Measurements from ENCODE around the gene MRNIP.

MRNIP gene

GRCh38 chr5:179804555-179804947 lies 54.1 kb downstream of the MRNIP start:
- Histone ChIP-seq H3K4me3 (ENCODE audit: control insufficient read depth in 1 of 7, extremely low read depth in 1 of 7, insufficient read depth in 4 of 7, low read depth in 2 of 7, low read length in 6 of 7) (peak overlapping the region in 6 of 7 experiments; percentile 19 to 83 (median 75)), H3K36me3 (ENCODE audit: control insufficient read depth in 4 of 4, insufficient read depth in 4 of 4, low read length in 3 of 4) (peaks cover 4 to 24% (median 15%) of the 10 kb centered on the region in 4 experiments), H3K9me3 (ENCODE audit: control extremely low read depth in 1 of 5, control insufficient read depth in 4 of 5, insufficient read depth in 2 of 5, low read depth in 1 of 5, low read length in 4 of 5) (no peaks in the 10 kb centered on the region), H3K27ac (ENCODE audit: insufficient read depth in 1 of 2, low read depth in 1 of 2, low read length in 2 of 2, poor library complexity in 1 of 2, severe bottlenecking in 2 of 2) (peak overlapping the region in 1 of 2 experiments; percentile 62), H3K4me1 (ENCODE audit: control extremely low read depth in 1 of 4, control insufficient read depth in 4 of 4, insufficient read depth in 4 of 4, low read length in 3 of 4) (peaks cover 4 to 49% (median 42%) of the 10 kb centered on the region in 4 experiments), H3K27me3 (replicated peaks in 2 of 5; ENCODE audit: control insufficient read depth in 4 of 5, insufficient read depth in 5 of 5, low read length in 4 of 5) (no peaks in the 10 kb centered on the region)
- WGBS (ENCODE audit: insufficient coverage): 86% methylated on average over 8 of the region's 8 CpGs
- CTCF ChIA-PET: interaction anchor here (1.0 to 5.2 kb wide), 4 partner anchors 8 to 34 kb away, joined by 4 to 124 read pairs (median 36); partner anchors contain the start of gene SQSTM1
- DNase-seq: no peak
- POLR2A ChIA-PET: interaction anchor here (1.3 to 9.1 kb wide), 2 partner anchors 15 to 32 kb away, joined by 4 to 131 read pairs; partner anchors contain the start of gene SQSTM1

GRCh38 chr5:179803651-179804554 lies 54.7 kb downstream of the MRNIP start:
- peak overlapping the region in 5 of 7 experiments; percentile 12 to 83 (median 75) for H3K4me3 ChIP-seq (ENCODE audit: control insufficient read depth in 1 of 7, extremely low read depth in 1 of 7, insufficient read depth in 4 of 7, low read depth in 2 of 7, low read length in 6 of 7)
- POLR2A ChIA-PET: interaction anchor here (0.6 to 9.1 kb wide), 6 partner anchors 12 to 32 kb away, joined by 3 to 131 read pairs (median 4); partner anchors contain the start of gene SQSTM1

GRCh38 chr5:179802950-179803562 lies 55.6 kb downstream of the MRNIP start:
- Histone ChIP-seq H3K9me3 (ENCODE audit: control extremely low read depth in 1 of 5, control insufficient read depth in 4 of 5, insufficient read depth in 2 of 5, low read depth in 1 of 5, low read length in 4 of 5) (no peaks in the 10 kb centered on the region), H3K4me3 (ENCODE audit: control insufficient read depth in 1 of 7, extremely low read depth in 1 of 7, insufficient read depth in 4 of 7, low read depth in 2 of 7, low read length in 6 of 7) (peak overlapping the region in 2 of 7 experiments; percentile 19 to 42), H3K27ac (ENCODE audit: insufficient read depth in 1 of 2, low read depth in 1 of 2, low read length in 2 of 2, poor library complexity in 1 of 2, severe bottlenecking in 2 of 2) (peak overlapping the region in 1 of 2 experiments; percentile 25), H3K4me1 (ENCODE audit: control extremely low read depth in 1 of 4, control insufficient read depth in 4 of 4, insufficient read depth in 4 of 4, low read length in 3 of 4) (peaks cover 4 to 48% (median 42%) of the 10 kb centered on the region in 4 experiments), H3K27me3 (replicated peaks in 2 of 5; ENCODE audit: control insufficient read depth in 4 of 5, insufficient read depth in 5 of 5, low read length in 4 of 5) (no peaks in the 10 kb centered on the region), H3K36me3 (ENCODE audit: control insufficient read depth in 4 of 4, insufficient read depth in 4 of 4, low read length in 3 of 4) (peaks cover 11 to 39% (median 29%) of the 10 kb centered on the region in 4 experiments)
- ChIA-PET POLR2A (interaction anchor here (1.0 to 9.1 kb wide), 4 partner anchors 17 to 33 kb away, joined by 3 to 131 read pairs (median 7); partner anchors contain the start of gene SQSTM1), CTCF (interaction anchor here (1.2 to 5.2 kb wide), 8 partner anchors 10 to 61 kb away, joined by 3 to 124 read pairs (median 24); partner anchors contain the start of genes LTC4S and SQSTM1)
- DNase-seq: peak in 1 of 3 donors; percentile 31
- WGBS (ENCODE audit: insufficient coverage): 68% methylated on average over 3 of the region's 11 CpGs

More at GRCh38 chr5:179803651-179804554, 54.7 kb downstream of the MRNIP start:
- peaks cover 4 to 49% (median 42%) of the 10 kb centered on the region in 4 experiments for H3K4me1 ChIP-seq (ENCODE audit: control extremely low read depth in 1 of 4, control insufficient read depth in 4 of 4, insufficient read depth in 4 of 4, low read length in 3 of 4)
- H3K27ac ChIP-seq (ENCODE audit: insufficient read depth in 1 of 2, low read depth in 1 of 2, low read length in 2 of 2, poor library complexity in 1 of 2, severe bottlenecking in 2 of 2): peak overlapping the region; percentile 62 to 64
- H3K27me3 ChIP-seq (replicated peaks in 2 of 5; ENCODE audit: control insufficient read depth in 4 of 5, insufficient read depth in 5 of 5, low read length in 4 of 5): no peaks in the 10 kb centered on the region
- DNase-seq: peak; percentile 63 to 88 (median 82)
- WGBS (ENCODE audit: insufficient coverage): 30% methylated on average over 12 of the region's 18 CpGs
- peaks cover 9 to 30% (median 22%) of the 10 kb centered on the region in 4 experiments for H3K36me3 ChIP-seq (ENCODE audit: control insufficient read depth in 4 of 4, insufficient read depth in 4 of 4, low read length in 3 of 4)
- no peaks in the 10 kb centered on the region for H3K9me3 ChIP-seq (ENCODE audit: control extremely low read depth in 1 of 5, control insufficient read depth in 4 of 5, insufficient read depth in 2 of 5, low read depth in 1 of 5, low read length in 4 of 5)
- CTCF ChIA-PET: interaction anchor here (0.7 to 5.2 kb wide), 7 partner anchors 9 to 60 kb away, joined by 3 to 124 read pairs (median 19); partner anchors contain the start of genes LTC4S and SQSTM1

- POLR2A ChIA-PET: interaction anchor here (0.9 to 9.1 kb wide), 3 partner anchors 17 to 36 kb away, joined by 3 to 131 read pairs (median 3); partner anchors contain the start of gene SQSTM1
- DNase-seq: no peak
- Histone ChIP-seq H3K4me3 (ENCODE audit: control insufficient read depth in 1 of 7, extremely low read depth in 1 of 7, insufficient read depth in 4 of 7, low read depth in 2 of 7, low read length in 6 of 7) (no peak overlapping the region), H3K4me1 (ENCODE audit: control extremely low read depth in 1 of 4, control insufficient read depth in 4 of 4, insufficient read depth in 4 of 4, low read length in 3 of 4) (peaks cover 4 to 44% (median 42%) of the 10 kb centered on the region in 4 experiments), H3K9me3 (ENCODE audit: control extremely low read depth in 1 of 5, control insufficient read depth in 4 of 5, insufficient read depth in 2 of 5, low read depth in 1 of 5, low read length in 4 of 5) (no peaks in the 10 kb centered on the region), H3K27me3 (replicated peaks in 2 of 5; ENCODE audit: control insufficient read depth in 4 of 5, insufficient read depth in 5 of 5, low read length in 4 of 5) (no peaks in the 10 kb centered on the region), H3K27ac (ENCODE audit: insufficient read depth in 1 of 2, low read depth in 1 of 2, low read length in 2 of 2, poor library complexity in 1 of 2, severe bottlenecking in 2 of 2) (no peak overlapping the region), H3K36me3 (ENCODE audit: control insufficient read depth in 4 of 4, insufficient read depth in 4 of 4, low read length in 3 of 4) (peaks cover 11 to 41% (median 34%) of the 10 kb centered on the region in 4 experiments)
- CTCF ChIA-PET: interaction anchor here (0.7 to 5.2 kb wide), 20 partner anchors 9 to 99 kb away, joined by 3 to 124 read pairs (median 6); partner anchors contain the start of genes LTC4S, MAML1 and SQSTM1
- 96% methylated on average over 19 of the region's 19 CpGs for WGBS (ENCODE audit: insufficient coverage)
These were observed 56.3 kb downstream of the MRNIP start for GRCh38 chr5:179802207-179802883.

- Histone ChIP-seq H3K9me3 (ENCODE audit: control extremely low read depth in 1 of 5, control insufficient read depth in 4 of 5, insufficient read depth in 2 of 5, low read depth in 1 of 5, low read length in 4 of 5) (no peaks in the 10 kb centered on the region), H3K4me3 (ENCODE audit: control insufficient read depth in 1 of 7, extremely low read depth in 1 of 7, insufficient read depth in 4 of 7, low read depth in 2 of 7, low read length in 6 of 7) (no peak overlapping the region), H3K27ac (ENCODE audit: insufficient read depth in 1 of 2, low read depth in 1 of 2, low read length in 2 of 2, poor library complexity in 1 of 2, severe bottlenecking in 2 of 2) (no peak overlapping the region), H3K4me1 (ENCODE audit: control extremely low read depth in 1 of 4, control insufficient read depth in 4 of 4, insufficient read depth in 4 of 4, low read length in 3 of 4) (peaks cover 4 to 49% (median 46%) of the 10 kb centered on the region in 4 experiments), H3K36me3 (ENCODE audit: control insufficient read depth in 4 of 4, insufficient read depth in 4 of 4, low read length in 3 of 4) (peaks cover 11 to 49% (median 38%) of the 10 kb centered on the region in 4 experiments), H3K27me3 (replicated peaks in 2 of 5; ENCODE audit: control insufficient read depth in 4 of 5, insufficient read depth in 5 of 5, low read length in 4 of 5) (no peaks in the 10 kb centered on the region)
- peak; percentile 74 to 86 (median 82) for DNase-seq
- 68% methylated on average over 58 of the region's 67 CpGs for WGBS (ENCODE audit: insufficient coverage)
- ChIA-PET POLR2A (interaction anchor here (0.6 to 9.1 kb wide), 5 partner anchors 18 to 246 kb away, joined by 3 to 131 read pairs (median 3); partner anchors contain the start of gene SQSTM1), CTCF (interaction anchor here (0.7 to 5.2 kb wide), 25 partner anchors 9 to 170 kb away, joined by 3 to 124 read pairs (median 5); partner anchors contain the start of genes LTC4S, MAML1 and SQSTM1)
These were observed 57.1 kb downstream of the MRNIP start for GRCh38 chr5:179801304-179802206.
